NT2/D1 (cell line): ENCODE data around the gene MRFAP1.

Experiments used
- SUZ12 ChIP-seq: IDR thresholded peaks from 2 replicates; pipeline ENCODE4 v1.6.1; 2011; ENCODE audit not compliant: insufficient read length, insufficient read depth; ENCODE audit errors: extremely low read depth
- YY1 ChIP-seq: IDR thresholded peaks from 2 replicates; pipeline ENCODE4 v1.6.1; 2011; ENCODE audit not compliant: insufficient read length, insufficient read depth
- ZNF274 ChIP-seq: IDR thresholded peaks from 2 replicates; pipeline ENCODE4 v1.6.1; 2011; ENCODE audit warnings: mild to moderate bottlenecking, low read depth, low read length

DNA sequence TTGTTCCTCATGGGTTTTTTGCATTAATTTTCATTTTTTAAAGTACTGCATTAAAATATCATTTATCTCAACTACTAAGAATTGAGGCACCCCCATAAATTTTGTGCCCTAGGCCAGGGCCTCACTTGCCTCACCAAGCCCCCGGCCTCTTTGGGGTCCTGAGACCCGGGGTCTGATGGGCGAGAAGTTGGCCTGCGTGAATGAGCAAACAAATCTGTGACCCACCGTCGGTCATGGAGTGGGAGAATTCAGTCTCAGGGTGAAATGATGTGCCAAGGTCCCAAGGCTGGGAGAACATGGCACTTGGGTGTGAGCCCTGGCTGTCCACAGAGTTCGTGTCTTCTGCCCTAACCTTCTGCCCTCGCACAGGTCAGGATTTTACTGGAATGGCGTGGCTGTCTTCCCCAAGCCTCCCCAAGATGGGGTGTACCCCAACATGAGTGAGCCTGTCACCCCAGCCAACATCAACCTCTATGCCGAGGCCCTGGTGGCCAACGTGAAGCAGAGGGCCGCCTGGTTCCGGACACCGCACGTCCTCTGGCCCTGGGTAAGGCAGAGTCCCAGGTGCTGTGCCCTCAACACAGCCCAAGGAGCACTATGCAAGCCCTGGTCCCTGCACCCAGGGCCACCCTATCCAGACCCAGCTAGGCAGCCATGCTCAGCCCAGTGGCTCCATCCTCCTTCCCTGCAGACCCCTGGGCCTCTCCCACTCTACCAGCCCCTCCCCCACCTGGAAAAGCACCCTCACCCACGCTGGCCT is 47.5 kb upstream of the MRFAP1 start:
- TF ChIP-seq ZNF274 (no peak), SUZ12 (no peak), YY1 (no peak)
